GM23248 (cell line): ENCODE results near the gene RND2. TPM values are rescaled to one million over a fixed set of nuclear protein-coding genes. Genes with fewer than 3 reads are reported as not detected.

Source experiments
- DNase-seq: peaks from one replicate; pipeline ENCODE4 v3.0.0-alpha.2; 2015
- H2AFZ ChIP-seq: fragments of 200-600 bp; sonication (generic); 2 replicates; pipeline ENCODE4 v1.6.1; 2016; ENCODE audit warnings: antibody characterized with exemption
- H3F3A ChIP-seq: fragments of 200-600 bp; sonication (generic); 2 replicates; pipeline ENCODE4 v1.6.1; 2016; ENCODE audit warnings: mild to moderate bottlenecking, antibody characterized with exemption, mixed run types; ENCODE audit not compliant: insufficient read depth
- H3K27ac ChIP-seq: fragments of 200-600 bp; sonication (generic); 2 replicates; pipeline ENCODE4 v1.5.1; 2016; ENCODE audit warnings: mild to moderate bottlenecking
- H3K27me3 ChIP-seq: fragments of 200-600 bp; sonication (generic); replicated peaks from 2 replicates; pipeline ENCODE4 v1.6.1; 2016; ENCODE audit warnings: mild to moderate bottlenecking; ENCODE audit not compliant: insufficient read depth
- H3K36me3 ChIP-seq: fragments of 200-600 bp; sonication (generic); 2 replicates; pipeline ENCODE4 v1.6.1; 2016; ENCODE audit warnings: low read depth, mild to moderate bottlenecking
- H3K4me1 ChIP-seq: fragments of 200-600 bp; sonication (generic); 2 replicates; pipeline ENCODE4 v1.6.1; 2016; ENCODE audit warnings: mild to moderate bottlenecking; ENCODE audit not compliant: insufficient read depth
- H3K4me2 ChIP-seq: fragments of 200-600 bp; sonication (generic); one replicate; pipeline ENCODE4 v1.6.1; 2016; ENCODE audit warnings: mild to moderate bottlenecking; ENCODE audit not compliant: unreplicated experiment
- H3K4me3 ChIP-seq: fragments of 200-600 bp; sonication (generic); 2 replicates; pipeline ENCODE4 v1.5.1; 2016; ENCODE audit warnings: mild to moderate bottlenecking
- H3K79me2 ChIP-seq: fragments of 200-600 bp; sonication (generic); 2 replicates; pipeline ENCODE4 v1.6.1; 2016; ENCODE audit warnings: mild to moderate bottlenecking; ENCODE audit not compliant: insufficient read depth
- H3K9ac ChIP-seq: fragments of 200-600 bp; sonication (generic); 2 replicates; pipeline ENCODE4 v1.6.1; 2016; ENCODE audit warnings: mild to moderate bottlenecking
- H3K9me2 ChIP-seq: fragments of 200-600 bp; sonication (generic); 2 replicates; pipeline ENCODE4 v1.6.1; 2016; ENCODE audit warnings: mixed run types, mild to moderate bottlenecking, moderate library complexity; ENCODE audit not compliant: insufficient read depth
- H3K9me3 ChIP-seq: fragments of 200-600 bp; sonication (generic); one replicate; pipeline ENCODE4 v1.6.1; 2017; ENCODE audit warnings: low read depth
- H4K20me1 ChIP-seq: fragments of 200-600 bp; sonication (generic); 2 replicates; pipeline ENCODE4 v1.6.0; 2016; ENCODE audit not compliant: insufficient read depth
- EZH2 ChIP-seq: fragments of 200-600 bp; sonication (generic); IDR thresholded peaks from 2 replicates; pipeline ENCODE4 v1.6.1; 2018; ENCODE audit warnings: antibody characterized with exemption, mild to moderate bottlenecking; ENCODE audit not compliant: insufficient read depth, poor library complexity, severe bottlenecking
- EZH2phosphoT487 ChIP-seq: fragments of 200-600 bp; sonication (generic); IDR thresholded peaks from 2 replicates; pipeline ENCODE4 v1.6.1; 2018; ENCODE audit warnings: antibody characterized with exemption, moderate library complexity, mild to moderate bottlenecking, low read depth; ENCODE audit not compliant: insufficient read depth
- WGBS, 2 experiments: methylation state at CpG; one replicate each; pipeline ENCODE4 v1.1.6; 2015 to 2017; ENCODE audit warnings: low lambda C conversion rate in 2 of 2, low coverage in 1 of 2; ENCODE audit errors: missing lambda C conversion rate in 2 of 2; 5-methylcytosine and 5-hydroxymethylcytosine counted together
- in situ Hi-C: fragments of 300-500 bp; cut with MboI; formaldehyde crosslinking; loops from 2 replicates; pipeline ENCODE4 v1.15.0; 2020
- polyA plus RNA-seq: library from polyadenylated mRNA; unstranded; fragments of >200 nt; fragmentation: Nextera tagmentation; extraction: Ambion mirVana; gene quantifications from 2 replicates; pipeline ENCODE4 v1.2.1, GENCODE V29; 2016
- total RNA-seq: library from RNA; depleted of rRNA; stranded (reverse); fragments of >200 nt; shearing (Covaris generic); gene quantifications from 2 replicates; pipeline ENCODE4 v1.2.3, GENCODE V29; 2014

Gene RND2
- total and polyA plus RNA-seq, 2 experiments from 2014 or later: 0.11 to 0.30 TPM

GRCh38 chr17:43011728-43012472 lies 13.1 kb upstream of the RND2 start:
- H3K4me1 ChIP-seq: no peaks in the 10 kb centered on the region
- H3K4me3 ChIP-seq: no peak overlapping the region
- no peaks in the 10 kb centered on the region for H3F3A ChIP-seq
- no peaks in the 10 kb centered on the region for H3K9me3 ChIP-seq
- no peak overlapping the region for H3K27ac ChIP-seq
- H3K27me3 ChIP-seq: no peaks in the 10 kb centered on the region
- no peaks in the 10 kb centered on the region for H3K36me3 ChIP-seq
- no peak overlapping the region for H3K9ac ChIP-seq
- H3K79me2 ChIP-seq: 0 out of 2 replicates have a peak, but pooled peaks cover 5% of the 10 kb centered on the region
- no peaks in the 10 kb centered on the region for H3K9me2 ChIP-seq
- no peak for TF ChIP-seq EZH2
- TF ChIP-seq EZH2phosphoT487: no peak
- no peak overlapping the region for H2AFZ ChIP-seq
- 80 to 81% methylated on average over 15 of the region's 15 CpGs for WGBS, 2 experiments
- in situ Hi-C loops: no loop called here
- H3K4me2 ChIP-seq: no peak overlapping the region
- no peak for DNase-seq
- no peaks in the 10 kb centered on the region for H4K20me1 ChIP-seq

DNA sequence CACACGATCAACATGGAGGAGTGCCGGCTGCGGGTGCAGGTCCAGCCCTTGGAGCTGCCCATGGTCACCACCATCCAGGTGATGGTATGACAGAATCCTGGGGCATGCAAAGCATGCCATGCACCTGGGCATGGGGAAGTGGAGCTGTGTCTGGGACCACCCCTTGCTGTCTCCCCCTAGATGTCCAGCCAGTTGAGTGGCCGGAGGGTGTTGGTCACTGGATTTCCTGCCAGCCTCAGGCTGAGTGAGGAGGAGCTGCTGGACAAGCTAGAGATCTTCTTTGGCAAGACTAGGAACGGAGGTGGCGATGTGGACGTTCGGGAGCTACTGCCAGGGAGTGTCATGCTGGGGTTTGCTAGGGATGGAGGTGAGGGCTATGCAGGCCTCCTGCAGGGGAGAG lies 11.7 kb upstream of the RND2 start:
- Histone ChIP-seq H4K20me1 (no peaks in the 10 kb centered on the region), H3K9me2 (no peaks in the 10 kb centered on the region), H3K9me3 (no peaks in the 10 kb centered on the region), H3K4me2 (no peak overlapping the region), H3F3A (no peaks in the 10 kb centered on the region), H3K27ac (no peak overlapping the region), H3K79me2 (peaks cover 13% of the 10 kb centered on the region), H3K27me3 (no peaks in the 10 kb centered on the region), H3K4me1 (no peaks in the 10 kb centered on the region), H3K9ac (no peak overlapping the region), H2AFZ (no peak overlapping the region), H3K4me3 (no peak overlapping the region), H3K36me3 (peaks cover 7% of the 10 kb centered on the region; the same call in 1 of the 2 replicates)
- in situ Hi-C loops: no loop called here
- TF ChIP-seq EZH2 (no peak), EZH2phosphoT487 (no peak)
- 70 to 76% methylated on average over 8 of the region's 8 CpGs for WGBS, 2 experiments
- no peak for DNase-seq

DNA sequence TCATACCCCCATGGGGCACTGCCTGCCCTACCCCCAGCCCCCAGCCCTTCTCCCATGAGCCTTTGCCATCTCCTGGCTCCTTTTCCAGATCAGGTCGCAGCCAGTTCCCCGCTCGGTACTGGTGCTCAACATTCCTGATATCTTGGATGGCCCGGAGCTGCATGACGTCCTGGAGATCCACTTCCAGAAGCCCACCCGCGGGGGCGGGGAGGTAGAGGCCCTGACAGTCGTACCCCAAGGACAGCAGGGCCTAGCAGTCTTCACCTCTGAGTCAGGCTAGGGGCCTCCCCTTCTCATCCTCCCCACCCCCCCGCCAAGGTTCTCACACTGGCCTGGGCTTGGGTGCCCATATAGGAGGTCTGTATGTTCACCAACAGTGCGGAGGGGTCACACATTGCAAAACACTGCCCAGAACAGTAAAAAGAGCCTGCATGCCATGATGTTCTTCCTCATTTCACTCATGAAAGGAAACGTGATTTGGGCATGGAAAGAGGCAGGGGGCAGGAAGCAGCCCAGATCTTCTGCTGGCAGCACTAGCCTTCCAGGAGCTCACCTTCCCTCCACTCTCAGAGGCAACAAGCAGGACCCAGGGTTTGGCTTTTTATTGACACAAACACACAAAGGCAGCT lies 10.9 kb upstream of the RND2 start:
- no peak for TF ChIP-seq EZH2phosphoT487
- TF ChIP-seq EZH2: no peak
- no peak overlapping the region for H3K27ac ChIP-seq
- peaks cover 16% of the 10 kb centered on the region for H3K79me2 ChIP-seq
- DNase-seq: no peak
- no peak overlapping the region for H2AFZ ChIP-seq
- peaks cover 7% of the 10 kb centered on the region; the same call in 1 of the 2 replicates for H3K36me3 ChIP-seq
- 73 to 76% methylated on average over 12 of the region's 12 CpGs for WGBS, 2 experiments
- in situ Hi-C loops: no loop called here
- H4K20me1 ChIP-seq: no peaks in the 10 kb centered on the region
- H3K9me3 ChIP-seq: no peaks in the 10 kb centered on the region
- no peak overlapping the region for H3K4me2 ChIP-seq
- H3K4me3 ChIP-seq: no peak overlapping the region
- H3K27me3 ChIP-seq: no peaks in the 10 kb centered on the region
- 0 out of 2 replicates have a peak, but pooled peaks cover 7% of the 10 kb centered on the region for H3K4me1 ChIP-seq
- H3F3A ChIP-seq: no peaks in the 10 kb centered on the region
- H3K9ac ChIP-seq: no peak overlapping the region
- no peaks in the 10 kb centered on the region for H3K9me2 ChIP-seq

- no peak overlapping the region for H3K4me3 ChIP-seq
- 86% methylated on average over 8 of the region's 8 CpGs for WGBS, 2 experiments
- no peaks in the 10 kb centered on the region for H3K9me3 ChIP-seq
- TF ChIP-seq EZH2phosphoT487 (no peak), EZH2 (no peak)
- H3K27ac ChIP-seq: no peak overlapping the region
- no peaks in the 10 kb centered on the region for H3K27me3 ChIP-seq
- H3K9ac ChIP-seq: no peak overlapping the region
- no peaks in the 10 kb centered on the region for H3F3A ChIP-seq
- no peaks in the 10 kb centered on the region for H3K9me2 ChIP-seq
- H3K4me2 ChIP-seq: no peak overlapping the region
- peaks cover 7% of the 10 kb centered on the region; the same call in 1 of the 2 replicates for H3K36me3 ChIP-seq
- no peak overlapping the region for H2AFZ ChIP-seq
- no peak for DNase-seq
- peaks cover 22% of the 10 kb centered on the region for H3K79me2 ChIP-seq
- no peaks in the 10 kb centered on the region for H4K20me1 ChIP-seq
- H3K4me1 ChIP-seq: peaks cover 15% of the 10 kb centered on the region
- in situ Hi-C loops: no loop called here
Measured at GRCh38 chr17:43014649-43015542, 10.1 kb upstream of the RND2 start.
